Breast epithelium (tissue), 3 donors: ENCODE results near the gene PPAN.

Experiments used
- CTCF ChIP-seq, 3 donors: fragments of 450-650 bp; IDR thresholded peaks; one replicate each; pipeline ENCODE4 v1.5.1; 2016 to 2017; ENCODE audit warnings: antibody characterized with exemption in 3 of 3, mild to moderate bottlenecking in 3 of 3, moderate library complexity in 3 of 3
- POLR2A ChIP-seq: fragments of 450-650 bp; IDR thresholded peaks from one replicate; pipeline ENCODE4 v1.6.1; 2016; ENCODE audit warnings: antibody characterized with exemption, mild to moderate bottlenecking, moderate library complexity
- POLR2AphosphoS5 ChIP-seq, 3 donors: sonication (generic); formaldehyde crosslinking; IDR thresholded peaks; one replicate each; pipeline ENCODE4 v1.6.1; 2017; ENCODE audit warnings: antibody characterized with exemption in 3 of 3

DNA sequence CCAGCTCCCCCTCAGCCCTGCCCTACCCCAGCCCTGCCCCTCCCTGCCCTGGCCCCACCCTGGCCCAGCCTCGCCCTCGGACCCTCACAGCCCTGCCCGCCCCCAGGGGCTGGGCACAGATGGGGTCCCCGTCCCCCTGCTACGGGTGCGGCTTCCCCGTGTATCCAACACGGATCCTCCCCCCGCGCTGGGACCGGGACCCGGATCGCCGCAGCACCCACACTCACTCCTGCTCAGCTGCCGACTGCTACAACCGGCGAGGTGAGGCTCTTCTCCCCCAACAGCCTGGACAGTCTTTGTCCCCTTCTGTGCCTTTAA, 14.8 kb upstream of the PPAN start:
- TF ChIP-seq CTCF (IDR thresholded peaks at IDR 0.05): no peak
- TF ChIP-seq POLR2AphosphoS5 (IDR thresholded peaks at IDR 0.05): no peak
- TF ChIP-seq POLR2A: no peak
